Effector memory CD4-positive, alpha-beta T cell (primary cell): ENCODE measurements around the gene SBF2.
"Not testable (repeated sequence)": the region's sequence is repeated elsewhere in the genome, so short reads cannot be mapped to it uniquely, and the experiment has no call there.

Experiments used
- DNase-seq, 3 donors: peaks; one replicate each; pipeline ENCODE4 v3.0.0-alpha.2; 2020
- H3K27ac ChIP-seq: 2 replicates; pipeline ENCODE4 v1.7.0; 2013; ENCODE audit warnings: mild to moderate bottlenecking, low read length, moderate library complexity; ENCODE audit not compliant: insufficient read depth, poor library complexity, severe bottlenecking
- H3K27me3 ChIP-seq: replicated peaks from 2 replicates; pipeline ENCODE4 v1.7.0; 2013; ENCODE audit warnings: mild to moderate bottlenecking, low read length; ENCODE audit not compliant: insufficient read depth, control insufficient read depth, poor library complexity, severe bottlenecking
- H3K36me3 ChIP-seq: 2 replicates; pipeline ENCODE4 v1.7.0; 2013; ENCODE audit warnings: mild to moderate bottlenecking, low read length, moderate library complexity; ENCODE audit not compliant: control insufficient read depth, insufficient read depth
- H3K4me1 ChIP-seq: 2 replicates; pipeline ENCODE4 v1.7.0; 2013; ENCODE audit warnings: low read length, mild to moderate bottlenecking; ENCODE audit not compliant: control insufficient read depth, insufficient read depth, poor library complexity, severe bottlenecking
- H3K4me3 ChIP-seq: 2 replicates; pipeline ENCODE4 v1.7.0; 2013; ENCODE audit warnings: low read length, low read depth, mild to moderate bottlenecking; ENCODE audit not compliant: insufficient read depth, poor library complexity, severe bottlenecking
- H3K9me3 ChIP-seq: 2 replicates; pipeline ENCODE4 v1.7.0; 2013; ENCODE audit warnings: mild to moderate bottlenecking, low read length, moderate library complexity; ENCODE audit not compliant: control insufficient read depth

Gene SBF2

GRCh38 chr11:9990221-9990973 lies 303.6 kb downstream of the SBF2 start:
- Histone ChIP-seq H3K9me3 (no peaks in the 10 kb centered on the region), H3K27me3 (no peaks in the 10 kb centered on the region), H3K27ac (no peak overlapping the region), H3K36me3 (no peaks in the 10 kb centered on the region), H3K4me3 (no peak overlapping the region), H3K4me1 (no peaks in the 10 kb centered on the region)
- no peak for DNase-seq

- not testable (repeated sequence) for H3K36me3 ChIP-seq, H3K4me1 ChIP-seq, H3K9me3 ChIP-seq, H3K4me3 ChIP-seq, DNase-seq, H3K27ac ChIP-seq, H3K27me3 ChIP-seq
Observed at GRCh38 chr11:9987303-9987702, 306.7 kb downstream of the SBF2 start.

- Histone ChIP-seq H3K36me3 (no peaks in the 10 kb centered on the region), H3K27ac (no peak overlapping the region)
- no peak for DNase-seq
Observed at GRCh38 chr11:9982796-9983579, 311.0 kb downstream of the SBF2 start.

GRCh38 chr11:9982127-9982795 lies 311.8 kb downstream of the SBF2 start:
- no peak for DNase-seq

More at GRCh38 chr11:9982796-9983579, 311.0 kb downstream of the SBF2 start:
- H3K9me3 ChIP-seq: no peaks in the 10 kb centered on the region
- no peaks in the 10 kb centered on the region for H3K4me1 ChIP-seq
- H3K27me3 ChIP-seq: no peaks in the 10 kb centered on the region
- no peak overlapping the region for H3K4me3 ChIP-seq

GRCh38 chr11:9980931-9981330 lies 313.1 kb downstream of the SBF2 start:
- H3K4me1 ChIP-seq: no peaks in the 10 kb centered on the region
- no peaks in the 10 kb centered on the region for H3K9me3 ChIP-seq
- H3K27ac ChIP-seq: no peak overlapping the region
- no peaks in the 10 kb centered on the region for H3K36me3 ChIP-seq
- H3K4me3 ChIP-seq: no peak overlapping the region
- no peak for DNase-seq
- H3K27me3 ChIP-seq: no peaks in the 10 kb centered on the region

More at GRCh38 chr11:9982127-9982795, 311.8 kb downstream of the SBF2 start:
- no peaks in the 10 kb centered on the region for H3K9me3 ChIP-seq
- H3K4me1 ChIP-seq: no peaks in the 10 kb centered on the region
- no peaks in the 10 kb centered on the region for H3K27me3 ChIP-seq
- H3K36me3 ChIP-seq: no peaks in the 10 kb centered on the region
- no peak overlapping the region for H3K4me3 ChIP-seq
- no peak overlapping the region for H3K27ac ChIP-seq

GRCh38 chr11:9977554-9977953 lies 316.5 kb downstream of the SBF2 start:
- no peak for DNase-seq
- H3K36me3 ChIP-seq: no peaks in the 10 kb centered on the region
- no peaks in the 10 kb centered on the region for H3K4me1 ChIP-seq
- H3K27me3 ChIP-seq: no peaks in the 10 kb centered on the region
- no peaks in the 10 kb centered on the region for H3K9me3 ChIP-seq
- H3K27ac ChIP-seq: no peak overlapping the region
- H3K4me3 ChIP-seq: no peak overlapping the region

- no peak for DNase-seq
- Histone ChIP-seq H3K4me1 (no peaks in the 10 kb centered on the region), H3K27ac (no peak overlapping the region)
Observed at GRCh38 chr11:9974375-9974774, 319.6 kb downstream of the SBF2 start.

GRCh38 chr11:9973921-9974320 lies 320.1 kb downstream of the SBF2 start:
- no peak overlapping the region for H3K27ac ChIP-seq
- H3K4me1 ChIP-seq: no peaks in the 10 kb centered on the region
- no peaks in the 10 kb centered on the region for H3K36me3 ChIP-seq
- H3K27me3 ChIP-seq: no peaks in the 10 kb centered on the region
- H3K4me3 ChIP-seq: no peak overlapping the region
- no peak for DNase-seq
- H3K9me3 ChIP-seq: no peaks in the 10 kb centered on the region

More at GRCh38 chr11:9974375-9974774, 319.6 kb downstream of the SBF2 start:
- no peaks in the 10 kb centered on the region for H3K36me3 ChIP-seq
- H3K4me3 ChIP-seq: no peak overlapping the region
- H3K27me3 ChIP-seq: no peaks in the 10 kb centered on the region
- H3K9me3 ChIP-seq: no peaks in the 10 kb centered on the region

GRCh38 chr11:9972989-9973388 lies 321.0 kb downstream of the SBF2 start:
- no peaks in the 10 kb centered on the region for H3K9me3 ChIP-seq
- DNase-seq: no peak
- H3K36me3 ChIP-seq: no peaks in the 10 kb centered on the region
- no peak overlapping the region for H3K4me3 ChIP-seq
- H3K27ac ChIP-seq: no peak overlapping the region
- H3K27me3 ChIP-seq: no peaks in the 10 kb centered on the region
- no peaks in the 10 kb centered on the region for H3K4me1 ChIP-seq

- H3K9me3 ChIP-seq: no peaks in the 10 kb centered on the region
- no peaks in the 10 kb centered on the region for H3K27me3 ChIP-seq
- no peaks in the 10 kb centered on the region for H3K36me3 ChIP-seq
- no peak overlapping the region for H3K27ac ChIP-seq
- DNase-seq: no peak
- no peaks in the 10 kb centered on the region for H3K4me1 ChIP-seq
- H3K4me3 ChIP-seq: no peak overlapping the region
Observed at GRCh38 chr11:9971894-9972293, 322.1 kb downstream of the SBF2 start.
